Left ventricle myocardium inferior (tissue), 1 donor: ENCODE data around the gene CCDC122. TPM values are rescaled to one million over a fixed set of nuclear protein-coding genes. Genes with fewer than 3 reads are reported as not detected.
A peak's percentile ranks its signal among the peaks of the same experiment; 100 is the strongest.

ENCODE experiments used
- DNase-seq: peaks from one replicate; pipeline ENCODE4 v3.0.0-alpha.2; 2020
- H3K27ac ChIP-seq: fragments of 200-600 bp; replicated peaks from 2 replicates; pipeline ENCODE4 v1.8.0; 2021
- H3K27me3 ChIP-seq: fragments of 200-600 bp; 2 replicates; pipeline ENCODE4 v1.8.0; 2021; ENCODE audit warnings: low read depth
- H3K36me3 ChIP-seq: fragments of 200-600 bp; 2 replicates; pipeline ENCODE4 v1.8.0; 2021
- H3K4me1 ChIP-seq: fragments of 200-600 bp; 2 replicates; pipeline ENCODE4 v1.8.0; 2021
- H3K4me3 ChIP-seq: fragments of 200-600 bp; 2 replicates; pipeline ENCODE4 v1.8.0; 2021; ENCODE audit warnings: mild to moderate bottlenecking, moderate library complexity
- H3K9me3 ChIP-seq: fragments of 200-600 bp; replicated peaks from 2 replicates; pipeline ENCODE4 v1.8.0; 2021
- CTCF ChIP-seq: fragments of 200-600 bp; IDR thresholded peaks from 2 replicates; pipeline ENCODE4 v1.8.0; 2021; ENCODE audit warnings: antibody characterized with exemption, mild to moderate bottlenecking, borderline replicate concordance
- intact Hi-C: fragments of 100-400 bp; cut with micrococcal nuclease; formaldehyde crosslinking; loops from one replicate; pipeline ENCODE4 v1.11.0; 2022
- total RNA-seq: library from RNA; stranded (reverse); fragmentation: NEBNext Ultra II Directional; extraction: Animal tissue kit (Norgen Biotek cat#: 25700); gene quantifications from one replicate; pipeline ENCODE4 v1.2.1, GENCODE V29; 2021
- donor health status: DM: no; HTN: yes; CAD: no; lungs with severe emphysema.

Gene CCDC122
- total RNA-seq, 1 donor from 2014 or later, result 2.0 TPM

GRCh38 chr13:43787518-43787891 is 92.0 kb downstream of the CCDC122 start:
- Histone ChIP-seq H3K4me3 (peak overlapping the region; percentile 85), H3K4me1 (peaks cover 56% of the 10 kb centered on the region), H3K27ac (peak overlapping the region; percentile 88), H3K9me3 (no peaks in the 10 kb centered on the region), H3K27me3 (peaks cover 29% of the 10 kb centered on the region), H3K36me3 (no peaks in the 10 kb centered on the region)
- no peak for DNase-seq
- intact Hi-C loops, result no loop called here
- TF ChIP-seq CTCF, result no peak

- H3K4me3 ChIP-seq, result peak within 1 kb of the TSS; percentile 85
- TF ChIP-seq CTCF, result peak; percentile 47
- H3K36me3 ChIP-seq, result no peaks in the 10 kb centered on the region
- intact Hi-C loops, result no loop called here
- peaks cover 29% of the 10 kb centered on the region for H3K27me3 ChIP-seq
- H3K9me3 ChIP-seq, result no peaks in the 10 kb centered on the region
- DNase-seq, result peak; percentile 77
- H3K27ac ChIP-seq, result peak within 1 kb of the TSS; percentile 88
- H3K4me1 ChIP-seq, result peaks cover 56% of the 10 kb centered on the region
These were observed 92.6 kb downstream of the CCDC122 start, which contains the start of gene ENOX1 for GRCh38 chr13:43786766-43787517. Gene ENOX1 (minus strand): TSS chr13:43786972.

- H3K27me3 ChIP-seq, result peaks cover 29% of the 10 kb centered on the region
- peak overlapping the region; percentile 88 for H3K27ac ChIP-seq
- intact Hi-C loops, result no loop called here
- no peaks in the 10 kb centered on the region for H3K9me3 ChIP-seq
- no peak for DNase-seq
- peak overlapping the region; percentile 85 for H3K4me3 ChIP-seq
- H3K4me1 ChIP-seq, result peaks cover 56% of the 10 kb centered on the region
- no peak for TF ChIP-seq CTCF
- no peaks in the 10 kb centered on the region for H3K36me3 ChIP-seq
These were observed 93.1 kb downstream of the CCDC122 start for GRCh38 chr13:43786472-43786765.

Other genes with a start within 250 kb of the CCDC122 start
- 0.60 TPM for gene ENOX1, start 92.8 kb downstream of the CCDC122 start, total RNA-seq
- gene LACC1, start 164 bp upstream of the CCDC122 start, total RNA-seq, result 2.3 TPM